Tibial nerve (tissue), 4 donors: Measurements from ENCODE around the gene NCAPH2.

ENCODE experiments used
- EP300 ChIP-seq, 2 donors: sonication (generic); formaldehyde crosslinking; IDR thresholded peaks; one replicate each; pipeline ENCODE4 v1.6.1; 2017; ENCODE audit warnings: antibody characterized with exemption in 2 of 2, mild to moderate bottlenecking in 1 of 2
- TF ChIP-seq, protein P1 (sequence below), 5 experiments: fragments of 200-600 bp in 3 of 5; fragments of 450-650 bp in 2 of 5; sonication (generic) in 3 of 5; IDR thresholded peaks; one replicate each; pipeline ENCODE4 v1.5.1; 2016 to 2019; ENCODE audit warnings: antibody characterized with exemption in 5 of 5, mild to moderate bottlenecking in 3 of 5, moderate library complexity in 2 of 5

DNA sequence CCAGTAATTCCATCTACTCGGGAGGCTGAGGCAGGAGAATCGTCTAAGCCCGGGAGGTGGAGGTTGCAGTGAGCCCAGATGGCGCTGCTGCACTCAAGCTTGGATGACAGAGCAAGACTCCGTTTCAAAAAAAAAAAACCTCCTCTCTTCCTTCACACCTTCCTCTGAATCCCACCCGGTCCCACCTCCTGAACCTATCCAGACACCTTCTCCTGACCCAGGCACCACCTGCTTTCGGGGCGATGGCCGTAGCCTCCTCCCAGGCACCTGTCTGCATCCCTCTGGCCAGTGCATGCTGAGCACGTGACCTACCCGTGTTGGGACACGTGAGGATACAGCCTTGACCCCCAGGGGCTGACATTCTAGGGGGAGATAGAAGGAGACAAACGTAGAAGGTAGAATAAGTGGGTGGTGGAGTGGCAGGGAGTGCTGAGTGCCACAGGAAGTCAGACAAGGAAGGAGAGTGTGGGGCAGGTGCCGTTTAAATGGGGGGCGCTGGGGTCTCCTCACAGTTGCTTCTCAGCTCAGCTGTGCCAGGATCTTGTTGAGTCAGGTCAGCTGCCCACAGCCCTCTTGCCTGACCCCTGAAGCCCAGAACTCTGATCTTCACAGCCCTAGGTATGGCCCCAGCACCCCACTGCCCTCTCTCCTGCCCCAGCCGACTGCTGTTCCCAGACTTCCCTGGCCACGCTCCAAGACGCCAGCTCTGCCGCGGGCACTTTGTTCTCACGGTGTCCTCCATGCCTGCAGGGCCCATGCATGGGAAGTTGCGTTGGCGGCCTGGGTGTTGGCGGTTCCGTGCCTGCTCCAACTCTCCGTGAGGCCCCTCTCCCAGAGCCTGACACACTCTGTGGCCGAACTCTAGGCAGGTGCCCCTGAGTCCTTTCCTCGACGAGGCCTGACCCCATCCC, 22.5 kb upstream of the NCAPH2 start:
- no peak for TF ChIP-seq EP300 (IDR thresholded peaks at IDR 0.05)
- TF ChIP-seq, protein P1, sequence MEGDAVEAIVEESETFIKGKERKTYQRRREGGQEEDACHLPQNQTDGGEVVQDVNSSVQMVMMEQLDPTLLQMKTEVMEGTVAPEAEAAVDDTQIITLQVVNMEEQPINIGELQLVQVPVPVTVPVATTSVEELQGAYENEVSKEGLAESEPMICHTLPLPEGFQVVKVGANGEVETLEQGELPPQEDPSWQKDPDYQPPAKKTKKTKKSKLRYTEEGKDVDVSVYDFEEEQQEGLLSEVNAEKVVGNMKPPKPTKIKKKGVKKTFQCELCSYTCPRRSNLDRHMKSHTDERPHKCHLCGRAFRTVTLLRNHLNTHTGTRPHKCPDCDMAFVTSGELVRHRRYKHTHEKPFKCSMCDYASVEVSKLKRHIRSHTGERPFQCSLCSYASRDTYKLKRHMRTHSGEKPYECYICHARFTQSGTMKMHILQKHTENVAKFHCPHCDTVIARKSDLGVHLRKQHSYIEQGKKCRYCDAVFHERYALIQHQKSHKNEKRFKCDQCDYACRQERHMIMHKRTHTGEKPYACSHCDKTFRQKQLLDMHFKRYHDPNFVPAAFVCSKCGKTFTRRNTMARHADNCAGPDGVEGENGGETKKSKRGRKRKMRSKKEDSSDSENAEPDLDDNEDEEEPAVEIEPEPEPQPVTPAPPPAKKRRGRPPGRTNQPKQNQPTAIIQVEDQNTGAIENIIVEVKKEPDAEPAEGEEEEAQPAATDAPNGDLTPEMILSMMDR (IDR thresholded peaks at IDR 0.05): no peak
